HG03045 (cell line): ENCODE data around the gene HSD17B11.
"Not testable (repeated sequence)": the region's sequence is repeated elsewhere in the genome, so short reads cannot be mapped to it uniquely, and the experiment has no call there.

Experiments
- ATAC-seq: cut with Tn5 transposase; IDR thresholded peaks from one replicate; pipeline ENCODE4 v1.9.1; 2021; ENCODE audit warnings: mild to moderate bottlenecking, moderate library complexity; ENCODE audit not compliant: unreplicated experiment

Gene HSD17B11

DNA sequence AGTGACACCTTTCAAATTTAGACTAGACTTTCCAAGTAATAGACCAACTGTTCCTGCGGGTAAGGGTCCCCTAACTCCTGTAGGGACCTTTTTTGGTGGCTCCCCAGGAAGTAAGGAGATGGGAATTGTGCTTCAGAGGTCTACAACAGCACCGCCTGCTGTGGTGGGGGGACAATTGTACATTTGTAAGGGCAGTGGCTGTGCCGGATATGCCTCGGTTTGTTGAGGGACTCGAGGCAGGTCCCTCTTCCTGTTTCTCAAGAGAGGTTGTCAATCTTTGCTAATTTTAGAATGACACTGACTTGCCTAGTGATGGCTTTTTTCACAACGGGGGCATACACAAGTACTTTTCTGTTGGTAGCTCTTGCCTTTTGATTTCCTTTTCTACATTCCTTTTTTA is 15.5 kb upstream of the HSD17B11 start:
- ATAC-seq, result no peak

DNA sequence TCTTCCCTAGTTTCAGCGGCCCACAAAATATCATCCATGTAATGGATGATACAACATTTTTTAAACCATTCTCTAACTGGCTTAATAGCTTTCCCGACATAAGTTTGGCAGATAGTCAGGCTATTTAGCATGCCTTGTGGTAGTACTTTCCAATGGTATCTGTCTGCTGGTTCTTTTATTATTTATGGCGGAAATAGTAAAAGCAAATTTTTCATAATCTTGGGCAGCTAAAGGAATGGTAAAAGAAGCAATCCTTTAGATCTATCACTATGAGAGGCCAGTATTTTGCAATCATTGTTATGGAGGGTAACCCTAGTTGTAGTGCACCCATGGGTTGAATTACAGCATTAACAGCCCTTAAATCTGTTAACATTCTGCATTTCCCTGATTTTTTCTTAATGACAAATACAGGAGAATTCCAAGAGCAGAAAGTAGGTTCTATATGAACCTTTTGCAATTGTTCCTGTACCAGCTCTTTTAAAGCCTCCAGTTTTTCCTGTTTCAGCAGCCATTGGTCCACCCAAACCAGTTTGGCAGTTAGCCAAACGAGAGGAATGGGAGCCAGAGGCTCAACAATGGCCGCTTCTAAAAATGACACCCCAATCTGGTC is 14.3 kb upstream of the HSD17B11 start:
- no peak for ATAC-seq

DNA sequence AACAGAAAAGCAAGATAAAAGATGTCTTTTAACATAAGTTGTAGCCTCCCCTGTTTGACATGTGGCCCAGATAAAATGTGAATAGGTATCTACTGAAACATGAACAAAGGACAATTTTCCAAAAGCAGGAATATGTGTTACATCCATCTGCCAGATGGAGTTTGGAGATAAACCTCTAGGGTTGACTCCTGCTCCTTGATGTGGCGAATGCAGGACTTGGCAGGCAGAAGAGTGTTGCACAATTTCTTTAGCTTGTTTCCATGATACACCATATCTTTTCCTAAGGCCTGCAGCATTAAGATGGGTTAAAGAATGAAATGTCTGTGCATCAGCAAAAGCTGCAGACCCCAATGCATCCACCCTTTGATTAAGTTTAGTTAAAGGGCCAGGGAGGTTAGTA is 12.7 kb upstream of the HSD17B11 start:
- not testable (repeated sequence) for ATAC-seq

DNA sequence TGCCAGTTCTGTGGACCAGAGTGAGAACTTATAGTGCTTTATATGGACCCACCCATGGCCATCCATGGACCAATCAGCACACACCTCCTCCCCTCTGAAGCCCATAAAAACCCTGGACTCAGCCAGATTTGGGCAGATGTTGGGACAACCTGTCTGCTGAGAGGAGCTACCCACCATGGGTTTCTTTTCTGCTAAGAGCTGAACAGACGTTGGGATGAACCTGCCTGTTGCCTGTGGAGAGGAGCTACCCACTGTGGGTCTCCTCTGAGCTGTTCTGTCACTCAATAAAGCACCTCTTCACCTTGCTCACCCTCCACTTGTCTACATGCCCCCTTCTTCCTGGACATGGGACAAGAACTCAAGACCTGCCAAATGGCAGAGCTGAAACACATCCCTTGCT is 9.0 kb upstream of the HSD17B11 start:
- no peak for ATAC-seq

DNA sequence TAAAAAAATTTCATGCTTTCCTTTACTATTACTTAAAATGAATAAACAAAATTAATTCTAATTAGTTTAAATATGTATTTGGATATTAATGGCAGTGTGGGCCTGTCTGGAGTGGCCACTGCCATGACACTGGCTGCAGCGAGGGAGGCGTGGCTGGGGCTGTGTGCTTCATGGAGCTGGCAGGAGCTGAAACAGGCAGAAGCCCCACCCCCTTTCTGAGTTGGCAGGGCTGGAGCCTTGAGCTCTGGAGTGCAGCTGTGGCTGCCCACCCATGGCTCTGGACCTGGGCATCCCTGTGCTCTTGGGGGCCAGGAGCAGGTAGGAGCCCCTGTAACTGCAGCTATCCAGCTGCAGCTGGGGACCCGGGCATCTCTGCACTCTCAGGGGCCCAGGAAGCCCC is 8.2 kb upstream of the HSD17B11 start:
- no peak for ATAC-seq

DNA sequence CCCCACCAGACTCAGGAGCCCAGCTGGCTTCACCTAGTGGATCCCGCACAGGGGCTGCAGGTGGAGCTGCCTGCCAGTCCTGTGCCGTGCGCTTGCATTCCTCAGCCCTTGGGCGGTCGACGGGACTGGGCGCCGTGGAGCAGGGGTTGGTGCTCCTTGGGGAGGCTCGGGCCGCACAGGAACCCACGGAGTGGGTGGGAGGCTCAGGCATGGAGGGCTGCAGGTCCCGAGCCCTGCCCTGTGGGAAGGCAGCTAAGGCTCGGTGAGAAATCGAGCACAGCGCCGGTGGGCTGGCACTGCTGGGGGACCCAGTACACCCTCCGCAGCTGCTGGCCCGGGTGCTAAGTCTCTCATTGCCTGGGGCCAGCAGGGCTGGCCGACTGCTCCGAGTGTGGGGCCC is 4.9 kb upstream of the HSD17B11 start:
- not testable (repeated sequence) for ATAC-seq

DNA sequence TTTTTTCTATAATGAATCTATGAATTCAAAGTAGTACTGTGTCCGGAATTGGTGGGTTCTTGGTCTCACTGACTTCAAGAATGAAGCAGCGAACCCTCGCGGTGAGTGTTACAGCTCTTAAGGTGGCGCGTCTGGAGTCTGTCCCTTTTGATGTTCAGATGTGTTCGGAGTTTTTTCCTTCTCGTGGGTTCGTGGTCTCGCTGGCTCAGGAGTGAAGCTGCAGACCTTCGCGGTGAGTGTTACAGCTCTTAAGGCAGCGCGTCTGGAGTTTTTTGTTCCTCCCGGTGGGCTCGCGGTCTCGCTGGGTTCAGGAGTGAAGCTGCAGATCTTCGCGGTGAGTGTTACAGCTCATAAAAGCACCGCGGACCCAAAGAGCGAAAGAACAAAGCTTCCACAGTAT is 4.1 kb upstream of the HSD17B11 start:
- not testable (repeated sequence) for ATAC-seq

DNA sequence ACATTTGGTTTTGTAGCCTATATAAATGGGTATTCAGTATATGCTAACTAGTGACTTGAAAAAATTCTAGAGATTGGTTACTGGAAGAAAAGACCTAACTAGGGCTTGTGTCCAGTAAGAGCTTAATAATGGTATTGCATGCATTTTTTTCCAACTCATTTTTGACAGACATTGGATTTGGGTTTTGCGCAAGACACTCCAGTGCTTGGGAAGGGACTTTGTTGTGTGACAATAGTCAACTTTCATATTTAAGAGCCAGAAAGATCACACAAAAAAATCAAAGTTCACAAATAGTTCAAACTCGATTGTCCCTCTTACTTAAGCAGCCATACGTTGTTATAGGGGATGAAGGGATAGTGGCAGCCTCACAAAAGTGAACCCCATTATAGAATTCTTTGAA is 1.2 kb upstream of the HSD17B11 start:
- ATAC-seq, result no peak

DNA sequence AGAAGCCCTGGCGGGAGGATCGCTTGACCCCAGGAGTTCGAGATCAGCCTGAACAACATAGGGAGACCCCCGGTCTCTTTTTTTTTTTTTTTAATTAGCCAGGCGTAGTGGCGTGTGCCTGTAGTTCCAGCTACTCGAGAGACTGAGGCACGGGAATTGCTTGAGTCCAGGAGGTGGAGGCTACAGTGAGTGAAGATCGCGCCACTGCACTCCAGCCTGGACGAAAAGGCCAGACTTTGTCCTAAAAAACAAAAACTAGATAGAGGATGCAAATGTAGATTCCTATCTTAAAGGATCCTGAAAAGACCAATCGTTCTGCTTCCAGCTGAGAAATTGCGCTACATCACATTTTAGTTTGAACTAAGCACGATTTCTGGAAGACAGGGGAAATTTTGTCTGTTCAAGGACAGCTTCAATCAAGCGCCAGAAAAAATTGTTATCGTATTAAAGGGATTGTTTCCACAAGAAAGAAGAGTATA is 627 bp upstream of the HSD17B11 start:
- ATAC-seq, result peak; percentile 16

DNA sequence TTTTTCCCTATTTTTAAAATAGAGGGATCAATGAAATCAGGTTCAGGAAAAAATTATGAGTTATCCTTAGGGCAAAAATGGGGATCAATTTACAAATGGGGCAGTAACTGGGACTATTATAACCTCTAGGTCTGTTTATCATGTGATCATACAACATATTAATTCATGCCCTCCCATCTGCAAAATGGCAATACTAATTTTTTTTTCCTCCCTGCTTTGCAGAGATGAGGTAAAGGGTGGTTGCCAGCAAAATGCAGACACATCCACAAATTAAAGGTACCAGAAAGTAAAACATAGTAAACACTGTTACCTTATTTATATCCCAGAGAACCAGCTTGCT is 467 bp downstream of the HSD17B11 start:
- peak; percentile 2 for ATAC-seq

DNA sequence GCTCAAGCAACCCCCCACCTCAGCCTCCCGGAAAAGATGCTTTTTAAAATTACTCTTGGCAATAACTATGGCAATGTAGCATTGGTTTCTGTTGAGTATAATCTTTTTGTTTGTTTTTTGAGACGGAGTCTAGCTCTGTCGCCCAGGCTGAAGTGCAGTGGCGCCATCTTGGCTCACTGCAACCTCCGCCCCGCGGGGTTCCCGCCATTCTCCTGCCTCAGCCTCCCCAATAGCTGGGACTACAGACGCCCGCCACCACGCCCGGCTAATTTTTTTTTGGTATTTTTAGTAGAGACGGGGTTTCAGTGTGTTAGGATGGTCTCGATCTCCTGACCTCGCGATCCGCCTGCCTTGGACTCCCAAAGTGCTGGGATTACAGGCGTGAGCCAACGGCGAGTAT is 933 bp downstream of the HSD17B11 start:
- ATAC-seq, result not testable (repeated sequence)

DNA sequence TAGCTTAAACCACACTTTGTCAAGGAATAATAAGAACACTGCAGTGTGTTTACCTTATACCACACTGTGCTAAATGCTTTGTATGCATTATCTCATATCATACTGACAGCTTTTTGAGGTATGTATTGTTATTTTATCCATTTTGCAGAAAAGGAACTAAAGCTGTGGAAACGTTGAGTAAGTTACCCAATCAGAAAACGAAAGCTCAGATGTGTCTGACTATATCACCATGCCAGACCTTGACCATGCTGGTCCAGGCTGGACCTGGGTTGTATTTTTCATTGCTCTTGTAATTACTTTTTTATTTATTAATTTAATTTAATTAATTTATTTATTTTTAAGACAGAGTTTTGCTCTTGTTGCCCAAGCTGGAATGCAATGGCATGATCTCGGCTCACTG is 2.1 kb downstream of the HSD17B11 start:
- no peak for ATAC-seq

DNA sequence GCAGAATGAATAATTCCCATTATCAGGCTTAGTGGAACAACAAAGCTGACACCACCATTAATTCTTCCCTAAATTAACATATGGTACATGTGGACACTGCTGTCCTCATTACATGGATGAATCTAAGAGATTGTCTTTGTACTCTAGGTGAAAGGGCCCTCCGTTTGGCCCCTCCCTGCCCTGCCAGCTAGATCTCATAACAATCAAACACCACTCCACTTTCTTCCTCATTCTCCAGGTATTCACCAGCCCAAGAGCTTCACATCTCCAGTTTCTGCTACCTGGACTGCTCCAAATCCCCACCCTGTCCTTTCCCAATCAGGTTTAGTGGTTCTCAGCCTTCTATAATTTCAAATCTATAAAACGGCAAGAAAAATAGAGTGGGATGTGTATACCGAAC is 3.8 kb downstream of the HSD17B11 start:
- ATAC-seq, result no peak

DNA sequence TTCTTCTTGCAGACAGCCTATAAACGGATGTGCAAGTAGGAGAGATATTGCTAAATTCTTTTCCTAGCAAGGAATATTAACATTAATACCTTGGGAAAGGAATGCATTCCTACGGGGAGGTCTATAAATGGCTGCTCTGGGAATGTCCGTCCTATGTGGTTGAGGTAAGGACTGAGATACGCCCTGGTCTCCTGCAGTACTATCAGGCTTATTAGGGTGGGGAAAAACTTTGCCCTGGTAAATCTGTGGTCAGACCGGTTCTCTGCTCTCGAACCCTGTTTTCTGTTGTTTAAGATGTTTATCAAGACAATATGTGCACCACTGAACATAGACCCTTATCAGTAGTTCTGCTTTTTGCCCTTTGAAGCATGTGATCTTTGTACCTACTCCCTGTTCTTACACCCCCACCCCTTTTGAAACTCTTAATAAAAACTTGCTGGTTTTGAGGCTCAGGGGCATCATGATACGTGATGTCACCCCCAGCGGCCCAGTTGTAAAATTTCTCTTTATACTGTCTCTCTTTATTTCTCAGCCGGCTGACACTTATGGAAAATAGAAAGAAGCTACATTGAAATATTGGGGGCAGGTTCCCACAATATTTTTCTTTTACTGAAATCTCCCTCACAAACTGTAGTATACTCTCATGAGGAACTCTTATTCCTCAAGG is 6.4 kb downstream of the HSD17B11 start:
- ATAC-seq, result not testable (repeated sequence)

DNA sequence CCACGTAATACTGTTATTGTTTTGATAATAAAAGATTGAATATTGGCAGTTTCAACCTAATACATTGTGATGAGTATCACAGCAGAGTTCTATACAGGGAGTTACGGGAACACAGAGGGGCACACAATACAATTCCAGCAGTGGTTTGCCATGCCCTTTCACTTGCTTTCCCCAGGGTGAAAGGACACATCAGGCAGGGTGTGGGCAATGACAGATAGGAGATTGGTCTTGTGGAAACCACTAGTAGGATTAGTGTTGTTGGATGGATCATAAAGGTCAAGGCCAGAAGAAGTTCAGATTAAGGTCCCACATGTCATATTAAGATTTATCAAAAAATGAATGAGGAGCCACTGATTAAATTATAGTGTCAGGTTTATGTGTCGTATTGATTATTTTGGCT is 8.1 kb downstream of the HSD17B11 start:
- ATAC-seq, result no peak

DNA sequence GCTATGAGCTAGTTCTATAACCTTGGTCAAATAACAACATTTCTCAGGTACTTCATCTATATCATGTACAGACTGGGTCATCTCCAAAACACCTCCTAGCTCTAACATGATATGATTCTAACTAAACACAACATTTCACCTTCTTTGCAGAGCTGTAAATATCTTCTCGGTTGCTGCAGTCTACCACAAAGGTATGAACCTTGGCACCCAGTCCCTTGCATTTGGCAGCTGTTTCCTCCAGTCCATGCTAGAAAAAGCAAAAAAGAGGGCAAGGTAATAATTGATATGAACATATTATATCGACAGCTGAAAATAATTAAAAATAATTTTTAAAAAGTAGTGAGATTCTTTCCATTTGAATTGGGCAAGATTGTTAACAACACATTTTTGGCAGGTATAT is 8.9 kb downstream of the HSD17B11 start:
- ATAC-seq, result no peak

DNA sequence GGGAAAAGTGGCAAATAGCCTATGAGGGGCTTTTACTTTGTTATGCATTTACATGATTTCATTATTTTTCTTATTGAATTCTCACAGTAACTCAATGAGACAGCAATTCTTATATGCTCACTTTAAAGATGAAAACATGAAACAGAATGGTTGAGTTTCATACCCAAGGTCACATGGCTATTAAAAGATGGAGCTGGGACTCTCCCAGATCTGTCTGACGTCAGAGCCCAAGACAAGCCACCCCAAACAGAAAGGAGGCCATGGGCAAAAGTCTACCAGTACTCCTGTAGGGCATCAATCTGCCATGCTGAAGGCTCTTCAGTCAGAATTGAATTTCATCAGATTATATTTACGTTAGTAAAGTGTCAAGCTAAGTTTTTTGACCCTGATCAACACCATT is 13.2 kb downstream of the HSD17B11 start:
- ATAC-seq, result no peak

DNA sequence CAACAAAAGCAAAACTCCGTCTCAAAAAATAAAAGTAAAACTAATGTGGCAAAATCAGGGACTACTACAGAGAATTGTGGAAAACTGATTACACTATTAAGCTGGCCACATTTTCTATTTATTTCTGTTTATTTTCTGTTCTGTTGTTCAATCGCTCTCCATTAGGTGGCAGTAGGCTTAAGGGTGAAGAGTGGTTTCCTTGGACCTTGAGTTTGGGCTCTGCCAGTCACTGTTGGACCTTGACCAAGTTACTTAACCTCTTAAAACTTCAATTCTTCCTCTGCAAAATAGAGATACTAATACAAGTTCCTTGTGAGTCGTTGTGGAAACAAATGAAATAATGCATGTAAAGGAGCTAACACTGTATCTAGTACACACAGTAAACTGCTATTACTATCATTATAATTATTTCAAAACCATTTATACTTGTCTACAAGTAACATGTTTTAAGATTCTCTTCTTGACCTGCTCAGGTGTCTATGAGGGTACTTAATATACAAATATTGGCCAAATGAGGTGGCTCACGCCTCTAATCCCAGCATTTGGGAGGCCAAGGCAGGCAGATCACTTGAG is 15.2 kb downstream of the HSD17B11 start:
- ATAC-seq, result no peak

DNA sequence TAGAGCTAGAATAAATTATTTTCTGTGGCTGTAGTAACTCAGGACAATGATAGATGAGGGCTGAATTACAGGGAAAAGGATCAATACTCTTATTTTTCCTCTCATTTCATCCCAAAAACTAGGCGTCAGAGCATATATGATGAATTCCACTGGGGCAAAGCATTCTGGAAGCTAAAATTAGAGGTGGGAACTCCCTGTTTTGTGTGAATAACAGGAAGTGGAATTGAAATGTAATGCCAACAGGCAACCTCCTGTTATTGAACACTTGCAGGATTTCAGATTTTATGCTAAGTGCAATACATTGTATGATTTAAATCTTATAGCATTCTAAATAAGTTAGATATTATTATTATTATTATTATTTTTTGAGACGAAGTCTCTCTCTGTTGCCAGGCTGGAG is 20.9 kb downstream of the HSD17B11 start:
- no peak for ATAC-seq

DNA sequence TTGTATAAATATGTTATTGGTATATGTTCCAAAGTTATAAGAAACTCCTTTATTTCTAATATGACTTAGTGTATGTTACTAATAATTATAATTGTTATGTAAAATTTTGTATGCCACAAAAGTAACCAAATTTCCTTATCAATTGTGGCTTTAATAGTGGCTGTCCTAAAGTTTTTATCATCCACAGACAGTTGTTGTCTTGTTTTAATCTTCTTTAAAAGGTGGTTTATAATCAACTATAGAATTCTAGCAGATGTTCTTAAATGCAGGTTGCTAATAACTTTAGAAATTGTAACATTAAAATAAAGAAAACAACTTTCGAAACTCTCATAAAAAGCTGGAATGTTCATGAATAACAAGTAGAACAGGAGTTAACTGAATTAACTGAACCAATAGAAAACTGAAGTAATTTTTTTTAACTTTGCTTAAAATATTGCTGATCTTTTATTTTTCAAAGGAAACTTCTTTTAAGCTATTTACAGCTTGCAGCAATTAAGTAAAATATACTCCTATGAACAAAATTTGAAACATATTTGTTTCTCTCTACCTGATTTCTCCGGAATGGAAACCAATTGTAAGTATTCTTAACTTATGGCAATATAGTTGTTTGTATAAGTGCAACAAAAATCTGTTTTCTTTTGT is 24.3 kb downstream of the HSD17B11 start:
- no peak for ATAC-seq

DNA sequence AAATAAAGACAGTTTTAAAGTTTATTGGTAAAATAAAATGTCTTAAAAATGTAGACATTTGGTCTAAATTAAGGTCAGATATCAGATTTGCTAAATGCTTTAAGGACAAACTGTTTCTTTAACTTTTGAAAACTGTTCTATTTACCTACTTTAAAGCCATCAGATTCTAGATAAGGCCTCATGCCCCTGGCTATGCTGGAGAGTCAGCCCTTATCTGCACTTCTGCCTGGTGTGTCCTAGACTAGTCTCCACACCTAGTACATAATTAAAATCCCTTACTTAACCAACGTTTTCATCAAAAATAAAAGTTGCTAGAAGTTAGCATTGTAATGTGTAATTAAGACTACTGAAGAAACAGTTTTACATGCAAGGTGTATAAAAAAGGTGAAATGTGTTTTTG is 25.6 kb downstream of the HSD17B11 start:
- ATAC-seq, result no peak

DNA sequence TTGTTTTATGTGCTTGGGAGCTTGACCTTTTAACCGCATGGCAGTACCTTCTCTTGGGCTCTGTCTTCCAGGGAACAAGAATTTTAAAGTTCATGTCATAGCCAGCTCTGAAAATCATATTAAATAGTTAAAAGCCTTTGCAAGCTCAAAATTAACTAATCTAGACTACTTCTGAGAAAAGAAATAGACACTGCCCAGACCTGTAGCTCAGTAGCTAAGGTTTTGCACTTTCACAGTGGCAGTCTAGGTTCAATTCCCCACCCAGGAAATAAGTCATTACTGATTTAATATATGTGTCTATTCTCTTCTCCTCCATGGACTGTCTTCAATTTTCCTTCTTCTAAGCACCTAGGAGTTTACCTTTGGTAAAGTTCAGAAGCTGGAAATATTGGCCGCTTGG is 27.4 kb downstream of the HSD17B11 start:
- no peak for ATAC-seq
